HepG2 (cell line): ENCODE measurements around the gene HECTD3. TPM values are rescaled to one million over a fixed set of nuclear protein-coding genes. Genes with fewer than 3 reads are reported as not detected.

Experiments
- EP300 ChIP-seq, 3 experiments: sonication (generic) in 1 of 3; formaldehyde crosslinking in 1 of 3; IDR thresholded peaks; 2 replicates each; pipeline versions ENCODE4 v1.5.1 to v1.6.1; 2011 to 2020; ENCODE audit warnings: low read depth in 2 of 3, low read length in 2 of 3, borderline replicate concordance in 1 of 3, improper control_type of control experiment in 1 of 3, mild to moderate bottlenecking in 1 of 3, missing genetic modification reagents in 1 of 3, moderate library complexity in 1 of 3
- ERF ChIP-seq: IDR thresholded peaks from 2 replicates; pipeline ENCODE4 v1.6.1; 2018; ENCODE audit warnings: missing biosample characterization, missing genetic modification reagents
- FOXA3 ChIP-seq: IDR thresholded peaks from 2 replicates; pipeline ENCODE4 v1.6.1; 2016; ENCODE audit warnings: missing genetic modification reagents, missing compliant biosample characterization
- HES4 ChIP-seq: sonication (generic); formaldehyde crosslinking; IDR thresholded peaks from 2 replicates; pipeline ENCODE4 v1.9.0; 2021; ENCODE audit warnings: mild to moderate bottlenecking, missing genetic modification reagents, borderline replicate concordance
- HNF1A ChIP-seq, 2 experiments: sonication (generic) in 1 of 2; formaldehyde crosslinking in 1 of 2; IDR thresholded peaks; 2 replicates each; pipeline versions ENCODE4 v1.4.0 to v1.6.1; 2016 to 2020; ENCODE audit warnings: borderline replicate concordance in 1 of 2, low read depth in 1 of 2, mild to moderate bottlenecking in 1 of 2, missing genetic modification reagents in 1 of 2
- HNF4A ChIP-seq: sonication (generic); formaldehyde crosslinking; IDR thresholded peaks from 2 replicates; pipeline ENCODE4 v1.4.0; 2020; ENCODE audit warnings: missing genetic modification reagents
- HNRNPUL1 ChIP-seq: fragments of 200-400 bp; formaldehyde crosslinking; IDR thresholded peaks from 2 replicates; pipeline ENCODE4 v1.6.1; 2017; ENCODE audit warnings: low read depth, mild to moderate bottlenecking, low read length, moderate library complexity
- KAT7 ChIP-seq: IDR thresholded peaks from 2 replicates; pipeline ENCODE4 v1.6.1; 2018; ENCODE audit warnings: borderline replicate concordance, missing compliant biosample characterization
- KAT8 ChIP-seq: IDR thresholded peaks from 2 replicates; pipeline ENCODE4 v1.6.1; 2016; ENCODE audit warnings: missing genetic modification reagents, missing compliant biosample characterization
- NR2C2 ChIP-seq: sonication (generic); formaldehyde crosslinking; IDR thresholded peaks from 2 replicates; pipeline ENCODE4 v1.4.0; 2020; ENCODE audit warnings: missing genetic modification reagents, mild to moderate bottlenecking, moderate library complexity, borderline replicate concordance
- NR3C1 ChIP-seq: sonication (generic); formaldehyde crosslinking; IDR thresholded peaks from 2 replicates; pipeline ENCODE4 v1.4.0; 2020; ENCODE audit warnings: missing genetic modification reagents
- PHB2 ChIP-seq: fragments of 450-650 bp; IDR thresholded peaks from 2 replicates; pipeline ENCODE4 v1.6.1; 2018; ENCODE audit not compliant: partially characterized antibody
- PHF21A ChIP-seq: sonication (generic); formaldehyde crosslinking; IDR thresholded peaks from 2 replicates; pipeline ENCODE4 v1.5.0; 2020; ENCODE audit warnings: mild to moderate bottlenecking, missing genetic modification reagents
- RARA ChIP-seq: IDR thresholded peaks from 2 replicates; pipeline ENCODE4 v1.6.1; 2016; ENCODE audit warnings: missing genetic modification reagents, missing compliant biosample characterization
- RXRB ChIP-seq: IDR thresholded peaks from 2 replicates; pipeline ENCODE4 v1.6.1; 2016; ENCODE audit warnings: borderline replicate concordance, missing genetic modification reagents, missing compliant biosample characterization
- SOX13 ChIP-seq, 3 experiments: fragments of 450-650 bp in 1 of 3; sonication (generic) in 1 of 3; formaldehyde crosslinking in 1 of 3; IDR thresholded peaks in 2 of 3; conservative IDR thresholded peaks in 1 of 3; 2 replicates each; pipeline versions ENCODE4 v1.5.0 to v1.6.1; 2016 to 2020; ENCODE audit warnings: antibody characterized with exemption in 1 of 3, mild to moderate bottlenecking in 1 of 3, missing compliant biosample characterization in 1 of 3, missing genetic modification reagents in 1 of 3, moderate library complexity in 1 of 3
- SUZ12 ChIP-seq: fragments of 150-350 bp; IDR thresholded peaks from 2 replicates; pipeline ENCODE4 v1.6.1; 2014; ENCODE audit warnings: low read depth, low read length
- UBTF ChIP-seq: sonication (generic); formaldehyde crosslinking; IDR thresholded peaks from 2 replicates; pipeline ENCODE4 v1.4.0; 2020; ENCODE audit warnings: mild to moderate bottlenecking, missing genetic modification reagents
- ZEB1 ChIP-seq: IDR thresholded peaks from 2 replicates; pipeline ENCODE4 v1.6.1; 2012; ENCODE audit warnings: mild to moderate bottlenecking, low read depth, inconsistent platforms; ENCODE audit not compliant: insufficient replicate concordance
- ZFP36L2 ChIP-seq: sonication (generic); formaldehyde crosslinking; IDR thresholded peaks from 2 replicates; pipeline ENCODE4 v1.4.0; 2020; ENCODE audit warnings: missing genetic modification reagents
- ZNF382 ChIP-seq: sonication (generic); formaldehyde crosslinking; IDR thresholded peaks from 2 replicates; pipeline ENCODE4 v1.5.0; 2020; ENCODE audit warnings: missing genetic modification reagents, mild to moderate bottlenecking, borderline replicate concordance
- polyA plus RNA-seq, 8 experiments: library from polyadenylated mRNA; depleted of rRNA in 3 of 8; stranded (reverse) in 7 of 8; unstranded in 1 of 8; fragments of >200 nt; fragmentation: Illumina TruSeq in 4 of 8; extraction: Trizol in 4 of 8; gene quantifications; 2 replicates each; pipeline versions ENCODE4 v1.2.1 to v1.2.3, GENCODE V29; 2011 to 2016; ENCODE audit warnings: low read depth in 4 of 8, missing spikeins in 1 of 8, mixed read lengths in 1 of 8; ENCODE audit not compliant: insufficient read depth in 1 of 8
- total RNA-seq, 5 experiments: library from RNA; depleted of rRNA; stranded (reverse); fragments of >200 nt; fragmentation: Illumina TruSeq; extraction: Trizol; gene quantifications; 2 replicates each; pipeline ENCODE4 v1.2.3, GENCODE V29; 2016; ENCODE audit warnings: low read depth in 1 of 5

HECTD3 gene
- total and polyA plus RNA-seq, 2 of the 13 experiments (the other 11 are each of a cell fraction or from before 2014, with no cell fraction given) = 18.6 to 24.5 TPM

DNA sequence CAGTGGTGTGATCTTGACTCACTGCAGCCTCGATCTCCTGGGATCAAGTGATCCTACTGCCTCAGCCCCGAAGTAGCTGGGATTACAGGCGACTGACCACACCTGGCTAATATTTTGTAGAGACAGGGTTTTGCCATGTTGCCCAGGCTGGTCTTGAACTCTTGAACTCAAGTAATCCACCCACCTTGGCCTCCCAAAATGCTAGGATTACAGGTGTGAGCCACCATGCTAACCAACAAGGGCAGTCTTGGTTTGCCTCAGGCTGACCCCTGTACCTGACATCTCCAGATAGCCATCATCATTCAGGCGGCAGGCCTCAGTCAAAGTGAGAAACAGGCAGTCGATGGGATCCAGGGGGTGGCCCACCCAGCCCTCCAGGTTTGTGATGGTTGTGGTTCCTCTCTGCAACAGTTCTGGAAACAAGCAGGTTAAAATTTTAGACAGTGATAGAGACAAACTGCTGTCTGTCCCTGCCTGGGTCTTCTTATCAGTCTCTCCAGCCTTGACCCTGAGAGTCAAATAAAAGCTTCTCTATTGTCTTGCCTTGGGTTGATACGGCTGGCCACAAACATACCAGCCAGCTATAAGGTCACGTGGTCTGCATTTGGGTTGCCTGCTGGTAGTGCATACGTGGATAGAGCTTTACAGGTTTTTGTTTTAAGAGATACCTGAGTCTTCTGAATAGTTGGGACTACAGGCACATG, 27.7 kb upstream of the HECTD3 start (continued):
- TF ChIP-seq EP300 (IDR thresholded peaks at IDR 0.05; ENCODE audit: low read depth in 2 of 2, low read length in 2 of 2) (peak in 1 of 2 experiments; percentile 24; a peak in 1 of 4 replicates), EP300 (CRISPR knock-in tag; IDR thresholded peaks at IDR 0.05; ENCODE audit: borderline replicate concordance) (no peak), HNRNPUL1 (no peak), ZEB1 (no peak), NR3C1 (CRISPR knock-in tag) (no peak), HNF4A (CRISPR knock-in tag) (0 out of 2 replicates have a peak, but pooled peaks have one; percentile 12), ERF (no peak), PHF21A (0 out of 2 replicates have a peak, but pooled peaks have one; percentile 21), HNF1A (IDR thresholded peaks at IDR 0.05; ENCODE audit: low read depth) (no peak), HNF1A (CRISPR knock-in tag; IDR thresholded peaks at IDR 0.05; ENCODE audit: borderline replicate concordance) (peak; percentile 27; the same call in 1 of the 2 replicates), SOX13 (IDR thresholded peaks at IDR 0.05) (0 out of 2 replicates have a peak, but pooled peaks have one; percentile 41), SOX13 (CRISPR knock-in tag; conservative IDR thresholded peaks at IDR 0.05 in 1 of 2, IDR thresholded peaks at IDR 0.05 in 1 of 2) (peak in 1 of 2 experiments; percentile 92; a peak in 2 of 4 replicates), HES4 (CRISPR knock-in tag) (no peak), FOXA3 (CRISPR knock-in tag) (0 out of 2 replicates have a peak, but pooled peaks have one; percentile 8), RXRB (CRISPR knock-in tag) (0 out of 2 replicates have a peak, but pooled peaks have one; percentile 24), NR2C2 (0 out of 2 replicates have a peak, but pooled peaks have one; percentile 18), ZNF382 (CRISPR knock-in tag) (no peak), UBTF (no peak), KAT7 (no peak), KAT8 (0 out of 2 replicates have a peak, but pooled peaks have one; percentile 17), RARA (CRISPR knock-in tag) (peak; percentile 38; the same call in 1 of the 2 replicates), ZFP36L2 (CRISPR knock-in tag) (no peak), SUZ12 (no peak), PHB2 (no peak)
